NOMO-1 treated with dmso at 0.1 percent for 144 hours (cell line): ENCODE measurements around the gene CALHM5.

Experiments used
- DNase-seq: peaks from one replicate; lab custom pipeline; 2025; ENCODE audit not compliant: unreplicated experiment; lab: John Stamatoyannopoulos, UW

The CALHM5 gene

GRCh38 chr6:116507324-116507723 lies 4.1 kb upstream of the CALHM5 start:
- no peak for DNase-seq

- no peak for DNase-seq
These were observed 2.9 kb upstream of the CALHM5 start for GRCh38 chr6:116508527-116508926.

- no peak for DNase-seq
These were observed 696 bp downstream of the CALHM5 start for GRCh38 chr6:116512111-116512559.

- DNase-seq, result no peak
These were observed 1.3 kb downstream of the CALHM5 start for GRCh38 chr6:116512734-116513133.

GRCh38 chr6:116513224-116513875 lies 1.9 kb downstream of the CALHM5 start:
- DNase-seq, result no peak

GRCh38 chr6:116514111-116514510 lies 2.7 kb downstream of the CALHM5 start:
- no peak for DNase-seq

GRCh38 chr6:116515141-116515540 lies 3.7 kb downstream of the CALHM5 start:
- DNase-seq, result no peak

GRCh38 chr6:116518621-116519368 lies 7.4 kb downstream of the CALHM5 start:
- DNase-seq, result no peak

GRCh38 chr6:116522896-116523295 lies 11.5 kb downstream of the CALHM5 start:
- DNase-seq, result no peak

GRCh38 chr6:116524236-116524635 lies 12.8 kb downstream of the CALHM5 start:
- DNase-seq, result no peak

GRCh38 chr6:116528133-116528532 lies 16.7 kb downstream of the CALHM5 start:
- no peak for DNase-seq

- no peak for DNase-seq
These were observed 17.3 kb downstream of the CALHM5 start for GRCh38 chr6:116528780-116529179.

GRCh38 chr6:116529466-116530290 lies 18.2 kb downstream of the CALHM5 start:
- DNase-seq, result no peak

GRCh38 chr6:116530436-116530835 lies 19.0 kb downstream of the CALHM5 start:
- no peak for DNase-seq

- peak; percentile 29 for DNase-seq
These were observed 20.5 kb downstream of the CALHM5 start for GRCh38 chr6:116531675-116532570.

GRCh38 chr6:116533233-116533957 lies 22.0 kb downstream of the CALHM5 start:
- DNase-seq, result peak; percentile 32

- no peak for DNase-seq
These were observed 23.7 kb downstream of the CALHM5 start for GRCh38 chr6:116535109-116535508.

GRCh38 chr6:116536216-116536621 lies 24.8 kb downstream of the CALHM5 start:
- no peak for DNase-seq

GRCh38 chr6:116542426-116542825 lies 31.0 kb downstream of the CALHM5 start:
- no peak for DNase-seq

- no peak for DNase-seq
These were observed 31.7 kb downstream of the CALHM5 start for GRCh38 chr6:116543149-116543548.
